ENCODE results near the gene TBC1D22B. TPM values are rescaled to one million over a fixed set of nuclear protein-coding genes. Genes with fewer than 3 reads are reported as not detected.

Gene TBC1D22B
- polyA plus RNA-seq, 4 donors: 6.4 to 11.2 (median 8.6) TPM

GRCh38 chr6:37236921-37237320, 20.7 kb upstream of the TBC1D22B start:
- DNase-seq (no peak), FAIRE-seq (no peak)
- Histone ChIP-seq H3K27me3 (ENCODE audit: control insufficient read depth in 3 of 3, insufficient read depth in 3 of 3, low read length in 3 of 3) (no peaks in the 10 kb centered on the region), H3K4me1 (ENCODE audit: control insufficient read depth in 3 of 3, insufficient read depth in 2 of 3, low read depth in 1 of 3, low read length in 2 of 3) (peaks cover 2 to 11% (median 8%) of the 10 kb centered on the region in 3 donors), H3K27ac (ENCODE audit: low read depth in 1 of 3, low read length in 2 of 3) (no peak overlapping the region), H3K4me3 (ENCODE audit: low read depth in 1 of 3, low read length in 3 of 3) (no peak overlapping the region), H3K9me3 (ENCODE audit: control insufficient read depth in 2 of 2, insufficient read depth in 1 of 2, low read depth in 1 of 2, low read length in 1 of 2) (no peaks in the 10 kb centered on the region), H3K36me3 (ENCODE audit: control insufficient read depth in 3 of 3, insufficient read depth in 2 of 3, low read depth in 1 of 3, low read length in 3 of 3) (no peaks in the 10 kb centered on the region)
- WGBS, 3 donors: 81 to 95% (median 89%) methylated on average over 2 of the region's 2 CpGs

GRCh38 chr6:37237789-37238188, 19.8 kb upstream of the TBC1D22B start:
- no peak overlapping the region for H3K27ac ChIP-seq (ENCODE audit: low read depth in 1 of 3, low read length in 2 of 3)
- DNase-seq (no peak), FAIRE-seq (no peak)
- peaks cover 5 to 14% (median 12%) of the 10 kb centered on the region in 3 donors for H3K4me1 ChIP-seq (ENCODE audit: control insufficient read depth in 3 of 3, insufficient read depth in 2 of 3, low read depth in 1 of 3, low read length in 2 of 3)
- no peak overlapping the region for H3K4me3 ChIP-seq (ENCODE audit: low read depth in 1 of 3, low read length in 3 of 3)
- no peaks in the 10 kb centered on the region for H3K36me3 ChIP-seq (ENCODE audit: control insufficient read depth in 3 of 3, insufficient read depth in 2 of 3, low read depth in 1 of 3, low read length in 3 of 3)
- no peaks in the 10 kb centered on the region for H3K27me3 ChIP-seq (ENCODE audit: control insufficient read depth in 3 of 3, insufficient read depth in 3 of 3, low read length in 3 of 3)
- H3K9me3 ChIP-seq (ENCODE audit: control insufficient read depth in 2 of 2, insufficient read depth in 1 of 2, low read depth in 1 of 2, low read length in 1 of 2): no peaks in the 10 kb centered on the region

GRCh38 chr6:37238381-37238780, 19.2 kb upstream of the TBC1D22B start:
- Histone ChIP-seq H3K9me3 (ENCODE audit: control insufficient read depth in 2 of 2, insufficient read depth in 1 of 2, low read depth in 1 of 2, low read length in 1 of 2) (no peaks in the 10 kb centered on the region), H3K4me3 (ENCODE audit: low read depth in 1 of 3, low read length in 3 of 3) (no peak overlapping the region), H3K27me3 (ENCODE audit: control insufficient read depth in 3 of 3, insufficient read depth in 3 of 3, low read length in 3 of 3) (no peaks in the 10 kb centered on the region), H3K36me3 (ENCODE audit: control insufficient read depth in 3 of 3, insufficient read depth in 2 of 3, low read depth in 1 of 3, low read length in 3 of 3) (no peaks in the 10 kb centered on the region), H3K4me1 (ENCODE audit: control insufficient read depth in 3 of 3, insufficient read depth in 2 of 3, low read depth in 1 of 3, low read length in 2 of 3) (peaks cover 5 to 15% (median 12%) of the 10 kb centered on the region in 3 donors), H3K27ac (ENCODE audit: low read depth in 1 of 3, low read length in 2 of 3) (no peak overlapping the region)
- 75 to 87% (median 81%) methylated on average over 1 of the region's 1 CpG for whole genome bisulfite sequencing, 3 donors
- FAIRE-seq (no peak), DNase-seq (no peak)

- H3K27me3 ChIP-seq (ENCODE audit: control insufficient read depth in 3 of 3, insufficient read depth in 3 of 3, low read length in 3 of 3): no peaks in the 10 kb centered on the region
- no peaks in the 10 kb centered on the region for H3K36me3 ChIP-seq (ENCODE audit: control insufficient read depth in 3 of 3, insufficient read depth in 2 of 3, low read depth in 1 of 3, low read length in 3 of 3)
- FAIRE-seq: no peak
- H3K9me3 ChIP-seq (ENCODE audit: control insufficient read depth in 2 of 2, insufficient read depth in 1 of 2, low read depth in 1 of 2, low read length in 1 of 2): no peaks in the 10 kb centered on the region
- H3K4me1 ChIP-seq (ENCODE audit: control insufficient read depth in 3 of 3, insufficient read depth in 2 of 3, low read depth in 1 of 3, low read length in 2 of 3): peaks cover 5 to 18% (median 12%) of the 10 kb centered on the region in 3 donors
- H3K27ac ChIP-seq (ENCODE audit: low read depth in 1 of 3, low read length in 2 of 3): peak overlapping the region; percentile 65 to 90 (median 81)
- DNase-seq: no peak
- 77 to 91% (median 89%) methylated on average over 3 of the region's 3 CpGs for WGBS, 3 donors
- no peak overlapping the region for H3K4me3 ChIP-seq (ENCODE audit: low read depth in 1 of 3, low read length in 3 of 3)
These were observed 18.0 kb upstream of the TBC1D22B start for GRCh38 chr6:37239526-37239925.

- Histone ChIP-seq H3K36me3 (ENCODE audit: control insufficient read depth in 3 of 3, insufficient read depth in 2 of 3, low read depth in 1 of 3, low read length in 3 of 3) (no peaks in the 10 kb centered on the region), H3K4me1 (ENCODE audit: control insufficient read depth in 3 of 3, insufficient read depth in 2 of 3, low read depth in 1 of 3, low read length in 2 of 3) (peaks cover 5 to 18% (median 12%) of the 10 kb centered on the region in 3 donors), H3K9me3 (ENCODE audit: control insufficient read depth in 2 of 2, insufficient read depth in 1 of 2, low read depth in 1 of 2, low read length in 1 of 2) (no peaks in the 10 kb centered on the region), H3K27me3 (ENCODE audit: control insufficient read depth in 3 of 3, insufficient read depth in 3 of 3, low read length in 3 of 3) (no peaks in the 10 kb centered on the region), H3K27ac (ENCODE audit: low read depth in 1 of 3, low read length in 2 of 3) (peak overlapping the region; percentile 65 to 90 (median 81)), H3K4me3 (ENCODE audit: low read depth in 1 of 3, low read length in 3 of 3) (no peak overlapping the region)
- FAIRE-seq (no peak), DNase-seq (peak; percentile 82 to 97)
- WGBS, 3 donors: 23 to 29% (median 27%) methylated on average over 4 of the region's 4 CpGs
These were observed 17.4 kb upstream of the TBC1D22B start for GRCh38 chr6:37239950-37240713.

- H3K4me3 ChIP-seq (ENCODE audit: low read depth in 1 of 3, low read length in 3 of 3): no peak overlapping the region
- H3K4me1 ChIP-seq (ENCODE audit: control insufficient read depth in 3 of 3, insufficient read depth in 2 of 3, low read depth in 1 of 3, low read length in 2 of 3): peaks cover 5 to 18% (median 12%) of the 10 kb centered on the region in 3 donors
- H3K36me3 ChIP-seq (ENCODE audit: control insufficient read depth in 3 of 3, insufficient read depth in 2 of 3, low read depth in 1 of 3, low read length in 3 of 3): no peaks in the 10 kb centered on the region
- H3K9me3 ChIP-seq (ENCODE audit: control insufficient read depth in 2 of 2, insufficient read depth in 1 of 2, low read depth in 1 of 2, low read length in 1 of 2): no peaks in the 10 kb centered on the region
- DNase-seq (no peak), FAIRE-seq (no peak)
- no peaks in the 10 kb centered on the region for H3K27me3 ChIP-seq (ENCODE audit: control insufficient read depth in 3 of 3, insufficient read depth in 3 of 3, low read length in 3 of 3)
- WGBS, 3 donors: 91 to 96% (median 95%) methylated on average over 6 of the region's 6 CpGs
- peak overlapping the region in 1 of 3 donors; percentile 36 for H3K27ac ChIP-seq (ENCODE audit: low read depth in 1 of 3, low read length in 2 of 3)
These were observed 16.4 kb upstream of the TBC1D22B start for GRCh38 chr6:37241131-37241530.

- no peak for FAIRE-seq
- Histone ChIP-seq H3K9me3 (ENCODE audit: control insufficient read depth in 2 of 2, insufficient read depth in 1 of 2, low read depth in 1 of 2, low read length in 1 of 2) (no peaks in the 10 kb centered on the region), H3K27me3 (ENCODE audit: control insufficient read depth in 3 of 3, insufficient read depth in 3 of 3, low read length in 3 of 3) (no peaks in the 10 kb centered on the region), H3K4me1 (ENCODE audit: control insufficient read depth in 3 of 3, insufficient read depth in 2 of 3, low read depth in 1 of 3, low read length in 2 of 3) (peaks cover 5 to 18% (median 12%) of the 10 kb centered on the region in 3 donors), H3K36me3 (ENCODE audit: control insufficient read depth in 3 of 3, insufficient read depth in 2 of 3, low read depth in 1 of 3, low read length in 3 of 3) (no peaks in the 10 kb centered on the region), H3K27ac (ENCODE audit: low read depth in 1 of 3, low read length in 2 of 3) (peak overlapping the region in 1 of 3 donors; percentile 79), H3K4me3 (ENCODE audit: low read depth in 1 of 3, low read length in 3 of 3) (no peak overlapping the region)
- WGBS, 3 donors: 84 to 88% (median 84%) methylated on average over 5 of the region's 5 CpGs
- no peak for DNase-seq
These were observed 15.7 kb upstream of the TBC1D22B start for GRCh38 chr6:37241775-37242428.

GRCh38 chr6:37242429-37243052, 15.0 kb upstream of the TBC1D22B start:
- no peak for FAIRE-seq
- no peaks in the 10 kb centered on the region for H3K36me3 ChIP-seq (ENCODE audit: control insufficient read depth in 3 of 3, insufficient read depth in 2 of 3, low read depth in 1 of 3, low read length in 3 of 3)
- DNase-seq: peak in 1 of 2 donors; percentile 42
- no peaks in the 10 kb centered on the region for H3K9me3 ChIP-seq (ENCODE audit: control insufficient read depth in 2 of 2, insufficient read depth in 1 of 2, low read depth in 1 of 2, low read length in 1 of 2)
- peak overlapping the region in 2 of 3 donors; percentile 14 to 79 for H3K27ac ChIP-seq (ENCODE audit: low read depth in 1 of 3, low read length in 2 of 3)
- no peak overlapping the region for H3K4me3 ChIP-seq (ENCODE audit: low read depth in 1 of 3, low read length in 3 of 3)
- H3K27me3 ChIP-seq (ENCODE audit: control insufficient read depth in 3 of 3, insufficient read depth in 3 of 3, low read length in 3 of 3): no peaks in the 10 kb centered on the region
- WGBS, 3 donors: 81 to 100% (median 96%) methylated on average over 1 of the region's 1 CpG
- H3K4me1 ChIP-seq (ENCODE audit: control insufficient read depth in 3 of 3, insufficient read depth in 2 of 3, low read depth in 1 of 3, low read length in 2 of 3): peaks cover 5 to 18% (median 12%) of the 10 kb centered on the region in 3 donors

Measured in small intestine (tissue), 7 donors.